Sigmoid colon (tissue), 7 donors: ENCODE measurements around the gene KRTAP3-2. TPM values are rescaled to one million over a fixed set of nuclear protein-coding genes. Genes with fewer than 3 reads are reported as not detected.

Source experiments
- DNase-seq: peaks from one replicate; pipeline ENCODE4 v3.0.0-alpha.2; 2019
- H3K27ac ChIP-seq, 4 donors: fragments of 200-600 bp; sonication (generic); one replicate each; pipeline ENCODE4 v1.5.1; 2016 to 2019; ENCODE audit warnings: mild to moderate bottlenecking in 1 of 4
- H3K27me3 ChIP-seq, 3 donors: fragments of 200-600 bp; sonication (generic); one replicate each; pipeline ENCODE4 v1.5.1; 2019; ENCODE audit warnings: mild to moderate bottlenecking in 1 of 3
- H3K36me3 ChIP-seq, 4 donors: fragments of 200-600 bp; sonication (generic); one replicate each; pipeline ENCODE4 v1.5.1; 2016 to 2019
- H3K4me1 ChIP-seq, 4 donors: fragments of 200-600 bp; sonication (generic); one replicate each; pipeline ENCODE4 v1.5.1; 2017 to 2019
- H3K4me3 ChIP-seq, 4 donors: fragments of 200-600 bp; sonication (generic); one replicate each; pipeline ENCODE4 v1.5.1; 2017 to 2019; ENCODE audit warnings: mild to moderate bottlenecking in 2 of 4, moderate library complexity in 1 of 4
- H3K9me3 ChIP-seq, 4 donors: fragments of 200-600 bp in 3 of 4; sonication (generic) in 3 of 4; one replicate each; pipeline versions ENCODE4 v1.5.1 to v1.6.1; 2013 to 2019
- CTCF ChIP-seq, 4 experiments: fragments of 450-650 bp in 3 of 4; fragments of 200-600 bp in 1 of 4; IDR thresholded peaks; one replicate each; pipeline ENCODE4 v1.5.1; 2016 to 2019; ENCODE audit warnings: antibody characterized with exemption in 4 of 4, mild to moderate bottlenecking in 3 of 4, moderate library complexity in 2 of 4
- EP300 ChIP-seq, 4 donors: sonication (generic); formaldehyde crosslinking; IDR thresholded peaks; one replicate each; pipeline ENCODE4 v1.6.1; 2017; ENCODE audit warnings: antibody characterized with exemption in 4 of 4
- POLR2A ChIP-seq, 2 donors: fragments of 450-650 bp; IDR thresholded peaks; one replicate each; pipeline ENCODE4 v1.6.1; 2016; ENCODE audit warnings: antibody characterized with exemption in 2 of 2, mild to moderate bottlenecking in 2 of 2, moderate library complexity in 2 of 2
- POLR2AphosphoS5 ChIP-seq, 4 donors: sonication (generic); formaldehyde crosslinking; IDR thresholded peaks; one replicate each; pipeline ENCODE4 v1.6.1; 2017; ENCODE audit warnings: antibody characterized with exemption in 4 of 4
- WGBS, 2 donors: extraction: QIAGEN DNeasy Blood & Tissue Kit; methylation state at CpG; one replicate each; pipeline ENCODE4 v1.1.7; 2013; 5-methylcytosine and 5-hydroxymethylcytosine counted together
- intact Hi-C: fragments of 100-400 bp; cut with DNase I; formaldehyde crosslinking; loops from one replicate; pipeline ENCODE4 v1.15.1; 2023
- polyA plus RNA-seq, 3 donors: library from polyadenylated mRNA; stranded (reverse); fragments of 200-250 nt; gene quantifications; one replicate each; pipeline ENCODE4 v1.2.3, GENCODE V29; 2013
- total RNA-seq, 4 donors: library from RNA; depleted of rRNA; stranded (reverse); fragments of >200 nt; gene quantifications; one replicate each; pipeline ENCODE4 v1.1.0, GENCODE V29; 2016
- donor health status: healthy with polysubstance abuse.
- donor health status: Bipolar disorder and iron deficiency.
- donor health status: healthy.

Gene KRTAP3-2
- total and polyA plus RNA-seq, 7 donors, result not detected

- TF ChIP-seq POLR2AphosphoS5 (IDR thresholded peaks at IDR 0.05) (no peak), POLR2A (IDR thresholded peaks at IDR 0.05) (no peak), CTCF (IDR thresholded peaks at IDR 0.05) (no peak), EP300 (IDR thresholded peaks at IDR 0.05) (no peak)
- Histone ChIP-seq H3K27ac (no peak overlapping the region), H3K4me3 (no peak overlapping the region), H3K4me1 (no peaks in the 10 kb centered on the region), H3K9me3 (no peaks in the 10 kb centered on the region), H3K27me3 (no peaks in the 10 kb centered on the region), H3K36me3 (no peaks in the 10 kb centered on the region)
- intact Hi-C loops, result no loop called here
- DNase-seq, result no peak
These were observed 20.6 kb upstream of the KRTAP3-2 start for GRCh38 chr17:41020336-41020735.

- Histone ChIP-seq H3K9me3 (no peaks in the 10 kb centered on the region), H3K27me3 (no peaks in the 10 kb centered on the region), H3K4me3 (no peak overlapping the region), H3K4me1 (no peaks in the 10 kb centered on the region), H3K36me3 (no peaks in the 10 kb centered on the region), H3K27ac (no peak overlapping the region)
- intact Hi-C loops, result no loop called here
- DNase-seq, result no peak
- TF ChIP-seq POLR2AphosphoS5 (IDR thresholded peaks at IDR 0.05) (no peak), CTCF (IDR thresholded peaks at IDR 0.05) (no peak), EP300 (IDR thresholded peaks at IDR 0.05) (no peak), POLR2A (IDR thresholded peaks at IDR 0.05) (no peak)
- 97% methylated on average over 3 of the region's 3 CpGs for WGBS, 2 donors
These were observed 19.7 kb upstream of the KRTAP3-2 start for GRCh38 chr17:41019415-41019814.

GRCh38 chr17:41018541-41018940, 18.8 kb upstream of the KRTAP3-2 start:
- no peak overlapping the region for H3K27ac ChIP-seq
- no peaks in the 10 kb centered on the region for H3K4me1 ChIP-seq
- intact Hi-C loops, result no loop called here
- H3K27me3 ChIP-seq, result no peaks in the 10 kb centered on the region
- WGBS, 2 donors, result 68 to 83% methylated on average over 3 of the region's 3 CpGs
- DNase-seq, result no peak
- no peaks in the 10 kb centered on the region for H3K9me3 ChIP-seq
- no peaks in the 10 kb centered on the region for H3K36me3 ChIP-seq
- no peak for TF ChIP-seq CTCF (IDR thresholded peaks at IDR 0.05)
- no peak for TF ChIP-seq EP300 (IDR thresholded peaks at IDR 0.05)
- TF ChIP-seq POLR2A (IDR thresholded peaks at IDR 0.05), result no peak
- no peak for TF ChIP-seq POLR2AphosphoS5 (IDR thresholded peaks at IDR 0.05)
- no peak overlapping the region for H3K4me3 ChIP-seq

GRCh38 chr17:41016578-41017215, 17.0 kb upstream of the KRTAP3-2 start:
- 87 to 90% methylated on average over 13 of the region's 13 CpGs for WGBS, 2 donors
- Histone ChIP-seq H3K36me3 (no peaks in the 10 kb centered on the region), H3K9me3 (no peaks in the 10 kb centered on the region), H3K4me3 (no peak overlapping the region), H3K4me1 (no peaks in the 10 kb centered on the region), H3K27ac (no peak overlapping the region), H3K27me3 (no peaks in the 10 kb centered on the region)
- no peak for TF ChIP-seq CTCF (IDR thresholded peaks at IDR 0.05)
- TF ChIP-seq EP300 (IDR thresholded peaks at IDR 0.05), result no peak
- no peak for TF ChIP-seq POLR2A (IDR thresholded peaks at IDR 0.05)
- TF ChIP-seq POLR2AphosphoS5 (IDR thresholded peaks at IDR 0.05), result no peak
- intact Hi-C loops, result no loop called here
- DNase-seq, result no peak

- H3K9me3 ChIP-seq, result no peaks in the 10 kb centered on the region
- H3K36me3 ChIP-seq, result no peaks in the 10 kb centered on the region
- no peak for DNase-seq
- intact Hi-C loops, result no loop called here
- no peak for TF ChIP-seq POLR2A (IDR thresholded peaks at IDR 0.05)
- no peak for TF ChIP-seq EP300 (IDR thresholded peaks at IDR 0.05)
- TF ChIP-seq POLR2AphosphoS5 (IDR thresholded peaks at IDR 0.05), result no peak
- no peak for TF ChIP-seq CTCF (IDR thresholded peaks at IDR 0.05)
- no peaks in the 10 kb centered on the region for H3K27me3 ChIP-seq
- no peaks in the 10 kb centered on the region for H3K4me1 ChIP-seq
- no peak overlapping the region for H3K4me3 ChIP-seq
- no peak overlapping the region for H3K27ac ChIP-seq
- 72 to 80% methylated on average over 7 of the region's 7 CpGs for WGBS, 2 donors
These were observed 15.7 kb upstream of the KRTAP3-2 start for GRCh38 chr17:41015454-41015853.
